Nephron (organoid): ENCODE results near the gene MYO18A.

ENCODE experiments used
- H3K27ac Mint-ChIP-seq, 3 experiments: 2 replicates each; pipeline ENCODE4 v1.8.0; 2020; ENCODE audit warnings: mixed read lengths in 3 of 3, mild to moderate bottlenecking in 2 of 3, moderate library complexity in 1 of 3
- H3K27me3 Mint-ChIP-seq: 2 replicates; pipeline ENCODE4 v1.8.0; 2021; ENCODE audit warnings: low read depth, mild to moderate bottlenecking, moderate library complexity, mixed read lengths
- H3K36me3 Mint-ChIP-seq: 2 replicates; pipeline ENCODE4 v1.8.0; 2020; ENCODE audit warnings: low read depth, mixed read lengths
- H3K4me1 Mint-ChIP-seq: 2 replicates; pipeline ENCODE4 v1.8.0; 2020; ENCODE audit warnings: mixed read lengths
- H3K4me3 Mint-ChIP-seq, 3 experiments: 2 replicates each; pipeline ENCODE4 v1.8.0; 2020; ENCODE audit warnings: mild to moderate bottlenecking in 3 of 3, mixed read lengths in 3 of 3, moderate library complexity in 2 of 3
- H3K9me3 Mint-ChIP-seq: 2 replicates; pipeline ENCODE4 v1.8.0; 2020; ENCODE audit warnings: mixed read lengths
- TF ChIP-seq, protein P1 (sequence below), 3 experiments: fragments of 200-600 bp; sonication (generic); IDR thresholded peaks; one replicate each; pipeline ENCODE4 v1.5.0; 2021; ENCODE audit warnings: antibody characterized with exemption in 3 of 3; ENCODE audit not compliant: unreplicated experiment in 3 of 3

The MYO18A gene

DNA sequence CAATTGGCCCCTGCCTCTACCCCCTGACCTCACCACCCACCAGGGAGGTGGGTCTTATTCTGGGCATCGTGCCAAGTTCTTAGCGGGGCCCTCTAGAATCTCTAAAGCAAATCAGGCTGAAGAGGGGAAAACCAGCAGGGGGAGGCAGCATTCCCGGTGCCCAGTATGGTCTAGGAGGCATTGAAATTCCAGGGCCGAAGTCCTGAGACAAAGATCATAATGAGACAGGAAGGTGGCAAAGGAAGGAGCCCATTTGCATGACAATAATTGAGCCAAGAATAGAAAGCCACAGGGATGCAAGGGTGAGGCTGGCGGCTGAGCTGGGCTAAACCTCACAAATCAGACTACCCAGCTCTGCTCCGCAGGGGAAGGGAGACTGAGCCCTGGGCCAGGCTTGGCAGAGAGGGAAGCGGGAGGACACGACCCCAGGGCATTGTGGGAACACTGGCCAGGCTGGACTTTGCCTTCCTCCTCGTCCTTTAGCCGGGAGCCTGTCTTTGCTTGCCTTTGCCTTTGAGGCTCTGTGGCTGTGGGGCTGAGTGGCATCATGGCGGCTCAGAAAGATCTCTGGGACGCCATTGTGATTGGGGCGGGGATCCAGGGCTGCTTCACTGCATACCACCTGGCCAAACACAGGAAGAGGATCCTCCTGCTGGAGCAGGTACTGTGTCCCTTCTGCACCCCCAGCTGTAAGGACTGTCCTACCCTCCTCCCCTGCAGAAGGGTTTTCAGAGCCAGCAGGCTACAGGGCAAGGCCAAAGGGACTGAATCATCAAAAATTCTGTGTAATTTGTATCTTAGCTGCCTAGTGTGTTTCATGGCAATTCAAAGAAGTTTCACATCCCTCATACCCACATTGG is 137.3 kb downstream of the MYO18A start, which contains the start of gene PIPOX:
TSS of gene PIPOX (plus strand) at position 463 of the 860 bp plus-strand sequence. CDS start at position 548, 85 bp downstream.
- Mint-ChIP-seq H3K27ac (peak within 1 kb of the TSS; percentile 41 to 91 (median 89)), H3K4me1 (peaks cover 59% of the 10 kb centered on the region), H3K4me3 (peak within 1 kb of the TSS; percentile 12 to 41 (median 31)), H3K9me3 (no peaks in the 10 kb centered on the region), H3K36me3 (no peaks in the 10 kb centered on the region), H3K27me3 (peaks cover 4% of the 10 kb centered on the region)
- TF ChIP-seq, protein P1, sequence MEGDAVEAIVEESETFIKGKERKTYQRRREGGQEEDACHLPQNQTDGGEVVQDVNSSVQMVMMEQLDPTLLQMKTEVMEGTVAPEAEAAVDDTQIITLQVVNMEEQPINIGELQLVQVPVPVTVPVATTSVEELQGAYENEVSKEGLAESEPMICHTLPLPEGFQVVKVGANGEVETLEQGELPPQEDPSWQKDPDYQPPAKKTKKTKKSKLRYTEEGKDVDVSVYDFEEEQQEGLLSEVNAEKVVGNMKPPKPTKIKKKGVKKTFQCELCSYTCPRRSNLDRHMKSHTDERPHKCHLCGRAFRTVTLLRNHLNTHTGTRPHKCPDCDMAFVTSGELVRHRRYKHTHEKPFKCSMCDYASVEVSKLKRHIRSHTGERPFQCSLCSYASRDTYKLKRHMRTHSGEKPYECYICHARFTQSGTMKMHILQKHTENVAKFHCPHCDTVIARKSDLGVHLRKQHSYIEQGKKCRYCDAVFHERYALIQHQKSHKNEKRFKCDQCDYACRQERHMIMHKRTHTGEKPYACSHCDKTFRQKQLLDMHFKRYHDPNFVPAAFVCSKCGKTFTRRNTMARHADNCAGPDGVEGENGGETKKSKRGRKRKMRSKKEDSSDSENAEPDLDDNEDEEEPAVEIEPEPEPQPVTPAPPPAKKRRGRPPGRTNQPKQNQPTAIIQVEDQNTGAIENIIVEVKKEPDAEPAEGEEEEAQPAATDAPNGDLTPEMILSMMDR (IDR thresholded peaks at IDR 0.05; ENCODE audit: unreplicated experiment in 3 of 3) = peak; percentile 25 to 36 (median 28)

DNA sequence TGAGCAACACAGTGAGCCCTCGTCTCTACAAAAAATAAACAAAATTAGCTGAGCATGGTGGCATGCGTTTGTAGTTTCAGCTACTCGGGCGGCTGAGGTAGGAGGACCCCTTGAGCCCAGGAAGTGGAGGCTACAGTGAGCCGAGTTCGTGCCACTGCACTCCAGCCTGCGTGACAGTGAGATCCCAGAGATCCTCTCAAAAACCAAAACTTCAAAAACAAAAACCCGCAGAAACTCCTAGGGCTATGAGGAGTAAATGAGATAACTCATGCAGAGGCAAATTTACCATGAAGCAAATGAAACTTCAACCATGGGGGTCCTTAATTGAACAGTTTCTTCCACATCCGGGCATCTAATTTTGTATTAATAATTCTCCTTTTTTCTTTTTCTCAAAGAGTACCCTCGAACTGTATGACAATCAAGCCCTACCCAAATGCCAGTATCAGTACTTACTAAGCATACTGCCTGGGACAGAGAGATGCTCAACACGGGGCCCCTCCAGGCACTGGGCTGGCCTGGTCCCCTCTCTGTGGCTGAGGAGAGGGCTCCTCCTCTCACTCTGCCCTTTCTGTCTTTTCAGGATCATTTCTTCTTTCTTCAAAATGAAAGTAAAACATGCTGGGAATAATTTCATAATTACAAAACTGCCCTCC is 138.0 kb downstream of the MYO18A start:
- Mint-ChIP-seq H3K27me3 (peaks cover 4% of the 10 kb centered on the region), H3K9me3 (no peaks in the 10 kb centered on the region), H3K36me3 (no peaks in the 10 kb centered on the region), H3K4me3 (peak overlapping the region; percentile 12 to 41 (median 31)), H3K4me1 (peaks cover 52% of the 10 kb centered on the region), H3K27ac (peak overlapping the region; percentile 41 to 91 (median 89))
- TF ChIP-seq, protein P1 (IDR thresholded peaks at IDR 0.05; ENCODE audit: unreplicated experiment in 3 of 3) = no peak

DNA sequence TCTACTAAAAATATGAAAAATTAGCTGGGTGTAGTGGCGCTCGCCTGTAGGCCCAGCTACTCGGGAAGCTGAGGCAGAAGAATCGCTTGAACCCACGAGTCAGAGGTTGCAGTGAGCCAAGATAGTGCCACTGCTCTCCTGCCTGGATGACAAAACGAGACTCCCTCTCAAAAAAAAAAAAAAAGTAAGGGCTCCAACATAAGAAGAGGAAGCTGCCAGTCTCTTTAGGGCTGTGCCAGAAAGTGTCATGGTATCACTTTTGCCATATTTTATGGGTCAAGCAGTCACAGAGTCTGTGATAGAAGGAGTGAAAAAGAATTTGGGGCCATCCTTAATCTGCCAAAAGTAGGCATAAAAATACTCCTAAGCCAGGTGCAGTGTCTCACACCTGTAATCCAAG is 138.6 kb downstream of the MYO18A start:
- Mint-ChIP-seq H3K9me3 (no peaks in the 10 kb centered on the region), H3K27me3 (peaks cover 4% of the 10 kb centered on the region), H3K4me1 (peaks cover 49% of the 10 kb centered on the region)

DNA sequence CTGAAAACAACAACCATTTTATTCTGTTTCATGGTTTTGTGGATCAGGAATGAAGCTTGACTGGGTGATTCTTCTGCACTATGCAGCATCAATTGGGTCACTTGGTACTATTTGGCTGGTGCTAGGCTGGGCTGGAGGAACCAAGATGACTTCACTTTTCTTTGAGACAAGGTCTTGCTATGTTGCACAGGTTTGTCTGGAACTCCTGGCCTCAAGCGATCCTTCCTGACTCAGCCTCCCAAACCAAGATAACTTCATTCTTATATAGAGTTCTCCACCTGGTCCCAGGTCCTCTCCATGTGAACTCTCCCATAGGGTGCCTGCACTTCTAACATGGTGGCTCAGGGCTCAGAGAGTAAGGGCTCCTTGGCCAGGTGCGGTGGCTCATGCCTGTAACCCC is 139.1 kb downstream of the MYO18A start:
- peaks cover 2% of the 10 kb centered on the region for H3K9me3 Mint-ChIP-seq
- H3K4me1 Mint-ChIP-seq = peaks cover 45% of the 10 kb centered on the region
- peak overlapping the region in 1 of 3 experiments; percentile 40 for H3K27ac Mint-ChIP-seq
- TF ChIP-seq, protein P1 (IDR thresholded peaks at IDR 0.05; ENCODE audit: unreplicated experiment in 3 of 3) = no peak
- H3K36me3 Mint-ChIP-seq = no peaks in the 10 kb centered on the region
- H3K27me3 Mint-ChIP-seq = peaks cover 4% of the 10 kb centered on the region
- no peak overlapping the region for H3K4me3 Mint-ChIP-seq

More for the DNA sequence above, 138.6 kb downstream of the MYO18A start:
- Mint-ChIP-seq H3K36me3 (no peaks in the 10 kb centered on the region), H3K27ac (peak overlapping the region in 2 of 3 experiments; percentile 41 to 91), H3K4me3 (no peak overlapping the region)
- TF ChIP-seq, protein P1 (IDR thresholded peaks at IDR 0.05; ENCODE audit: unreplicated experiment in 3 of 3) = no peak

DNA sequence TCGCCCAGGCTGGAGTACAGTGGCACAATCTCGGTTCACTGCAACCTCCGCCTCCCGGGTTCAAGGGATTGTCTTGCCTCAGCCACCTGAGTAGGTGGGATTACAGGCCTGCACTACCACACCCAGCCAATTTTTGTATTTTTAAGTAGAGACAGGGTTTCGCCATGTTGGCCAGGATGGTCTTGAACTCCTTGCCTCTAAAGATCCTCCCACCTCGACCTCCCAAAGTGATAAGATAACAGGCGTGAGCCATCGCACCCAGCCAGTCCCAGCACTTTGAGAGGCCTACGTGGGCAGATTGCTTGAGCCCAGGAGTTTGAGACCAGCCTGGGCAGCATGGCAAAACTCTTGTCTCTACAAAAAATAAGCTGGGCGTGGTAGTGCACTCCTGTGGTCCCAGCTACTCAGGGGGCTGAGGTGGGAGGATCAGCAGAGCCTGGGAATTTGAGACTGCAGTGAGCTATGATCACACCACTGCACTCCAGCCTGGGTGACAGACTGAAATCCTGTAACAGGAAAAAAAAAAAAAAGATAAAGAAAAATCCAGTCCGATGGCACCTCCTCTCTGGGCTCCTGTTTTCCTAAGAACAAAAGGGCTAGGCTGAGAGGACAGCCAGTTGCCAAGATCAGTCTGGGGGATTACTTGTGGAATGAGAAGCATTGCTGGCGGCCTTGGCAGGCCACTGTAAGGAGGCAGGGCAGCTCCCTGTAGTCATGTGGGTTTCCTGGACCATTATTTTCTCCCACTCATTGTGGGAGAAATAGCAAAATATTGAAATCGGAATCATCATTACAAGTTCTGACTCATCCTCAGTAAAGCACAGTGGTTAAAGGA is 140.2 kb downstream of the MYO18A start:
- peak overlapping the region in 1 of 3 experiments; percentile 60 for H3K4me3 Mint-ChIP-seq
- H3K36me3 Mint-ChIP-seq = no peaks in the 10 kb centered on the region
- H3K27ac Mint-ChIP-seq = peak overlapping the region; percentile 74 to 81 (median 76)
- peaks cover 12% of the 10 kb centered on the region for H3K27me3 Mint-ChIP-seq
- peaks cover 6% of the 10 kb centered on the region for H3K9me3 Mint-ChIP-seq
- peaks cover 39% of the 10 kb centered on the region for H3K4me1 Mint-ChIP-seq
- TF ChIP-seq, protein P1 (IDR thresholded peaks at IDR 0.05; ENCODE audit: unreplicated experiment in 3 of 3) = no peak
